ENCODE measurements around the gene NFATC2IP. TPM values are rescaled to one million over a fixed set of nuclear protein-coding genes. Genes with fewer than 3 reads are reported as not detected.

The NFATC2IP gene
- total and polyA plus RNA-seq, 10 of the 15 experiments (the other 5 are each of a cell fraction or from before 2014, with no cell fraction given), result 12.2 to 93.9 (median 46.9) TPM

GRCh38 chr16:28991687-28992086 is 41.0 kb downstream of the NFATC2IP start:
- TF ChIP-seq CBX3 (IDR thresholded peaks at IDR 0.05; ENCODE audit: borderline replicate concordance, low read depth), result no peak
- BruUV-seq (replicated peaks), result no TSS peak
- ATAC-seq (no peak), DNase-seq (ENCODE audit: low read depth, low spot score) (no peak), FAIRE-seq (no peak)
- Histone ChIP-seq H3K9ac (ENCODE audit: control insufficient read depth, insufficient read depth, low read length) (no peak overlapping the region), H3K4me2 (ENCODE audit: control insufficient read depth, insufficient read depth) (no peak overlapping the region), H3K36me3 (ENCODE audit: control insufficient read depth in 2 of 2, insufficient read depth in 2 of 2, low read length in 1 of 2) (no peaks in the 10 kb centered on the region), H3K79me2 (ENCODE audit: control insufficient read depth, insufficient read depth, low read length) (no peaks in the 10 kb centered on the region), H3K4me3 (no peak overlapping the region), H3K9me3 (replicated peaks; ENCODE audit: control insufficient read depth, insufficient read depth, low read length) (no peaks in the 10 kb centered on the region), H4K20me1 (ENCODE audit: control insufficient read depth, insufficient read depth) (no peaks in the 10 kb centered on the region), H3K27me3 (replicated peaks in 1 of 2; ENCODE audit: control insufficient read depth in 2 of 2, insufficient read depth in 2 of 2, low read length in 1 of 2) (no peaks in the 10 kb centered on the region), H3K4me1 (ENCODE audit: control insufficient read depth, insufficient read depth, low read length) (no peaks in the 10 kb centered on the region), H3K27ac (ENCODE audit: control insufficient read depth, insufficient read depth) (no peak overlapping the region), H2AFZ (ENCODE audit: control insufficient read depth, low read depth, low read length) (no peak overlapping the region)
- ChIA-PET RAD21 (ENCODE audit: unreplicated experiment) (no interaction called here), SMC1A (ENCODE audit: uncharacterized antibody, unreplicated experiment) (no interaction called here), CTCF (no interaction called here), POLR2A (no interaction called here)
- intact Hi-C loops (cut with micrococcal nuclease; ENCODE audit: unreplicated experiment), result no loop called here
- in situ Hi-C loops (cut with MboI), result no loop called here
- 60% methylated on average over 8 of the region's 8 CpGs for WGBS (ENCODE audit: insufficient coverage, insufficient replicate concordance, low lambda C conversion rate, missing lambda C conversion rate)

GRCh38 chr16:28992496-28992895 is 41.8 kb downstream of the NFATC2IP start:
- Histone ChIP-seq H3K36me3 (ENCODE audit: control insufficient read depth in 2 of 2, insufficient read depth in 2 of 2, low read length in 1 of 2) (no peaks in the 10 kb centered on the region), H3K9ac (ENCODE audit: control insufficient read depth, insufficient read depth, low read length) (no peak overlapping the region), H3K4me2 (ENCODE audit: control insufficient read depth, insufficient read depth) (no peak overlapping the region), H3K4me3 (no peak overlapping the region), H3K4me1 (ENCODE audit: control insufficient read depth, insufficient read depth, low read length) (no peaks in the 10 kb centered on the region), H4K20me1 (ENCODE audit: control insufficient read depth, insufficient read depth) (no peaks in the 10 kb centered on the region), H3K27me3 (replicated peaks in 1 of 2; ENCODE audit: control insufficient read depth in 2 of 2, insufficient read depth in 2 of 2, low read length in 1 of 2) (no peaks in the 10 kb centered on the region), H3K79me2 (ENCODE audit: control insufficient read depth, insufficient read depth, low read length) (no peaks in the 10 kb centered on the region), H3K9me3 (replicated peaks; ENCODE audit: control insufficient read depth, insufficient read depth, low read length) (no peaks in the 10 kb centered on the region), H2AFZ (ENCODE audit: control insufficient read depth, low read depth, low read length) (no peak overlapping the region), H3K27ac (ENCODE audit: control insufficient read depth, insufficient read depth) (no peak overlapping the region)
- SMC1A ChIA-PET (ENCODE audit: uncharacterized antibody, unreplicated experiment), result no interaction called here
- CTCF ChIA-PET, result interaction anchor here (0.6 kb wide), 1 partner anchor 134 kb away, joined by 3 read pairs; no protein-coding TSS in a partner anchor
- intact Hi-C loops (cut with micrococcal nuclease; ENCODE audit: unreplicated experiment) (no loop called here), in situ Hi-C loops (cut with MboI) (no loop called here)
- DNase-seq (ENCODE audit: low read depth, low spot score) (no peak), FAIRE-seq (no peak), ATAC-seq (no peak)
- WGBS (ENCODE audit: insufficient coverage, insufficient replicate concordance, low lambda C conversion rate, missing lambda C conversion rate), result 86% methylated on average over 10 of the region's 10 CpGs
- RAD21 ChIA-PET (ENCODE audit: unreplicated experiment), result no interaction called here
- POLR2A ChIA-PET, result no interaction called here
- no TSS peak for BruUV-seq (replicated peaks)
- TF ChIP-seq ZBTB33 (IDR thresholded peaks at IDR 0.05) (no peak), SREBF2 (IDR thresholded peaks at IDR 0.05; ENCODE audit: low read length) (no peak), GATAD2B (conservative IDR thresholded peaks at IDR 0.05; ENCODE audit: low read depth) (no peak), IRF4 (IDR thresholded peaks at IDR 0.05; ENCODE audit: low read depth, low read length) (no peak), TCF7 (IDR thresholded peaks at IDR 0.05; ENCODE audit: borderline replicate concordance) (no peak), ATF2 (IDR thresholded peaks at IDR 0.05; ENCODE audit: low read length) (no peak), PBX3 (IDR thresholded peaks at IDR 0.05; ENCODE audit: insufficient replicate concordance, low read depth, low read length) (no peak), TAF1 (IDR thresholded peaks at IDR 0.05; ENCODE audit: borderline replicate concordance, low read depth, low read length) (no peak), WRNIP1 (IDR thresholded peaks at IDR 0.05; ENCODE audit: borderline replicate concordance, low read depth, low read length) (no peak), RAD51 (IDR thresholded peaks at IDR 0.05) (no peak), USF1 (IDR thresholded peaks at IDR 0.05; ENCODE audit: borderline replicate concordance, extremely low read length, insufficient read depth, low read depth, low read length) (no peak), SREBF1 (IDR thresholded peaks at IDR 0.05; ENCODE audit: low read length) (no peak), CBX5 (IDR thresholded peaks at IDR 0.05; ENCODE audit: low read depth) (no peak)
